H1 (cell line): Measurements from ENCODE around the gene LCA5L. TPM values are rescaled to one million over a fixed set of nuclear protein-coding genes. Genes with fewer than 3 reads are reported as not detected.
"Not testable (repeated sequence)": the region's sequence is repeated elsewhere in the genome, so short reads cannot be mapped to it uniquely, and the experiment has no call there.

ENCODE experiments used
- CTCF ChIA-PET: fragments of 300-600 bp; sonication (Branson Sonifier 250); formaldehyde crosslinking; loops from one replicate; lab custom pipeline; 2021; ENCODE audit not compliant: partially characterized antibody; lab: Charles Lee
- POLR2A ChIA-PET: fragments of 300-600 bp; sonication (Branson Sonifier 250); formaldehyde crosslinking; loops from one replicate; lab custom pipeline; 2021; ENCODE audit warnings: inconsistent platforms; ENCODE audit not compliant: partially characterized antibody; lab: Charles Lee
- DNase-seq, 2 experiments: peaks; one replicate each; pipeline versions ENCODE4 v3.0.0 to v3.0.0-alpha.2; 2010 to 2022; ENCODE audit warnings: low spot score in 2 of 2, low read depth in 1 of 2, mixed read lengths in 1 of 2
- FAIRE-seq: peaks from 2 replicates; lab custom pipeline; 2011; peaks lifted over from hg19 to GRCh38; lab: Jason Lieb, UNC
- H2AFZ ChIP-seq: 2 replicates; pipeline ENCODE4 v1.8.1; 2012; ENCODE audit warnings: low read length, inconsistent platforms
- H2AK5ac ChIP-seq: 2 replicates; pipeline ENCODE4 v1.6.1; 2013; ENCODE audit warnings: low read depth, low read length
- H2BK120ac ChIP-seq: replicated peaks from 2 replicates; pipeline ENCODE3; 2013; ENCODE audit warnings: low read depth, low read length, inconsistent platforms
- H2BK12ac ChIP-seq: 2 replicates; pipeline ENCODE4 v1.6.1; 2013; ENCODE audit warnings: low read depth, low read length
- H2BK15ac ChIP-seq: 2 replicates; pipeline ENCODE4 v1.6.1; 2013; ENCODE audit warnings: low read length
- H2BK20ac ChIP-seq: 2 replicates; pipeline ENCODE4 v1.6.1; 2013; ENCODE audit warnings: low read length
- H2BK5ac ChIP-seq: 2 replicates; pipeline ENCODE4 v1.6.1; 2013; ENCODE audit warnings: low read depth, low read length
- H3K14ac ChIP-seq: 2 replicates; pipeline ENCODE4 v1.6.1; 2013; ENCODE audit warnings: inconsistent platforms; ENCODE audit not compliant: insufficient read length
- H3K18ac ChIP-seq: 2 replicates; pipeline ENCODE4 v1.6.1; 2013; ENCODE audit warnings: low read length; ENCODE audit errors: extremely low read depth
- H3K23ac ChIP-seq: 2 replicates; pipeline ENCODE4 v1.6.1; 2013; ENCODE audit warnings: inconsistent platforms; ENCODE audit not compliant: insufficient read length
- H3K23me2 ChIP-seq: 2 replicates; pipeline ENCODE4 v1.6.1; 2013; ENCODE audit warnings: low read depth, low read length
- H3K27ac ChIP-seq: 2 replicates; pipeline ENCODE4 v1.6.1; 2011; ENCODE audit warnings: low read depth, low read length, inconsistent platforms
- H3K27me3 ChIP-seq, 4 experiments: replicated peaks in 1 of 4; 1 replicate in 1 of 4; 2 replicates in 3 of 4; pipeline versions ENCODE4 v1.6.1 to v1.8.1; 2011 to 2013; ENCODE audit warnings: low read length in 3 of 4, mild to moderate bottlenecking in 3 of 4, inconsistent platforms in 2 of 4, mixed read lengths in 2 of 4, moderate library complexity in 1 of 4; ENCODE audit not compliant: control insufficient read depth in 3 of 4, insufficient read depth in 3 of 4; ENCODE audit errors: extremely low read depth in 1 of 4
- H3K36me3 ChIP-seq, 4 experiments: 2 replicates each; pipeline versions ENCODE4 v1.6.1 to v1.8.1; 2011 to 2013; ENCODE audit warnings: mild to moderate bottlenecking in 4 of 4, low read length in 3 of 4, moderate library complexity in 2 of 4, control low read depth in 1 of 4, inconsistent platforms in 1 of 4; ENCODE audit not compliant: insufficient read depth in 4 of 4, control insufficient read depth in 2 of 4
- H3K4ac ChIP-seq: replicated peaks from 2 replicates; pipeline ENCODE3; 2013; ENCODE audit warnings: low read length, low read depth, mixed read lengths, inconsistent platforms; ENCODE audit not compliant: insufficient read length
- H3K4me1 ChIP-seq, 4 experiments: replicated peaks in 1 of 4; 1 replicate in 1 of 4; 2 replicates in 3 of 4; pipeline versions ENCODE4 v1.6.1 to v1.8.1; 2011 to 2013; ENCODE audit warnings: low read length in 3 of 4, inconsistent platforms in 2 of 4, mixed read lengths in 1 of 4; ENCODE audit not compliant: insufficient read depth in 4 of 4, control insufficient read depth in 3 of 4
- H3K4me2 ChIP-seq, 2 experiments: 2 replicates each; pipeline versions ENCODE4 v1.6.1 to v1.8.1; 2011 to 2013; ENCODE audit warnings: low read depth in 2 of 2, low read length in 2 of 2, control low read depth in 1 of 2, inconsistent platforms in 1 of 2, mild to moderate bottlenecking in 1 of 2; ENCODE audit not compliant: insufficient read depth in 1 of 2
- H3K4me3 ChIP-seq, 4 experiments: fragments of 200-600, 300-600 bp in 1 of 4; sonication (generic), shearing (Covaris generic), sonication (Bioruptor Twin) in 1 of 4; 2 replicates each; pipeline versions ENCODE4 v1.5.1 to v1.8.1; 2011 to 2016; ENCODE audit warnings: low read length in 4 of 4, low read depth in 3 of 4, control low read depth in 2 of 4, inconsistent platforms in 2 of 4, mild to moderate bottlenecking in 2 of 4, mixed read lengths in 1 of 4, moderate library complexity in 1 of 4; ENCODE audit not compliant: insufficient read depth in 2 of 4; ENCODE audit errors: extremely low read depth in 1 of 4
- H3K56ac ChIP-seq: replicated peaks from 2 replicates; pipeline ENCODE3; 2013; ENCODE audit warnings: low read depth, mild to moderate bottlenecking, mixed read lengths, low read length, inconsistent platforms; ENCODE audit not compliant: insufficient read length
- H3K79me1 ChIP-seq: 2 replicates; pipeline ENCODE4 v1.6.1; 2013; ENCODE audit warnings: low read depth, low read length, control low read depth
- H3K79me2 ChIP-seq, 2 experiments: 2 replicates each; pipeline versions ENCODE4 v1.6.1 to v1.8.1; 2012 to 2013; ENCODE audit warnings: low read length in 2 of 2, mild to moderate bottlenecking in 2 of 2, inconsistent platforms in 1 of 2; ENCODE audit not compliant: insufficient read depth in 2 of 2, control insufficient read depth in 1 of 2
- H3K9ac ChIP-seq, 4 experiments: replicated peaks in 1 of 4; 1 replicate in 1 of 4; 2 replicates in 3 of 4; pipeline versions ENCODE4 v1.6.1 to v1.8.1; 2011 to 2013; ENCODE audit warnings: low read depth in 3 of 4, low read length in 3 of 4, control low read depth in 2 of 4, mild to moderate bottlenecking in 2 of 4, moderate library complexity in 2 of 4, inconsistent platforms in 1 of 4; ENCODE audit errors: extremely low read depth in 1 of 4
- H3K9me3 ChIP-seq, 2 experiments: 2 replicates each; pipeline versions ENCODE4 v1.6.1 to v1.8.1; 2012 to 2013; ENCODE audit warnings: mild to moderate bottlenecking in 2 of 2, moderate library complexity in 2 of 2, control low read depth in 1 of 2, inconsistent platforms in 1 of 2, low read depth in 1 of 2, low read length in 1 of 2, mixed read lengths in 1 of 2; ENCODE audit not compliant: insufficient read depth in 2 of 2
- H4K20me1 ChIP-seq, 2 experiments: replicated peaks in 1 of 2; 2 replicates each; pipeline versions ENCODE3 to v1.8.1; 2011 to 2013; ENCODE audit warnings: inconsistent platforms in 2 of 2, low read length in 2 of 2, mild to moderate bottlenecking in 1 of 2; ENCODE audit not compliant: insufficient read depth in 2 of 2, control insufficient read depth in 1 of 2
- H4K5ac ChIP-seq: 2 replicates; pipeline ENCODE4 v1.6.1; 2013; ENCODE audit warnings: low read length, low read depth, mixed read lengths, inconsistent platforms; ENCODE audit not compliant: insufficient read length
- H4K8ac ChIP-seq: 2 replicates; pipeline ENCODE4 v1.8.0; 2013; ENCODE audit warnings: mild to moderate bottlenecking, moderate library complexity, low read length, inconsistent platforms; ENCODE audit not compliant: insufficient read depth; ENCODE audit errors: extremely low read depth
- H4K91ac ChIP-seq: replicated peaks from 2 replicates; pipeline ENCODE3; 2013; ENCODE audit warnings: low read length, mixed read lengths, inconsistent platforms; ENCODE audit not compliant: insufficient read length
- WGBS, 2 experiments: shearing (Covaris generic) in 1 of 2; methylation state at CpG; one replicate each; pipeline versions ENCODE4 v1.1.6 to v1.1.7; 2013 to 2015; ENCODE audit warnings: low lambda C conversion rate in 2 of 2, mixed read lengths in 2 of 2, inconsistent platforms in 1 of 2, low coverage in 1 of 2, missing lambda C conversion rate in 1 of 2; ENCODE audit not compliant: insufficient replicate concordance in 2 of 2, insufficient coverage in 1 of 2, insufficient read length in 1 of 2; ENCODE audit errors: extremely low coverage in 1 of 2, missing lambda C conversion rate in 1 of 2; 5-methylcytosine and 5-hydroxymethylcytosine counted together
- polyA plus RNA-seq, 7 experiments: library from polyadenylated mRNA; depleted of rRNA in 3 of 7; stranded (reverse) in 5 of 7; unstranded in 2 of 7; fragments of >200 nt in 5 of 7; fragments of 200-250 nt in 2 of 7; gene quantifications; 1 replicate in 5 of 7; 2 replicates in 1 of 7; 4 replicates in 1 of 7; pipeline versions ENCODE4 v1.2.1 to v1.2.3, GENCODE V29; 2011 to 2013; ENCODE audit warnings: missing spikeins in 2 of 7, mixed read lengths in 2 of 7
- total RNA-seq: library from RNA; stranded (reverse); fragmentation: NEBNext Ultra II Directional; extraction: Animal tissue kit (Norgen Biotek cat#: 25700); gene quantifications from 2 replicates; pipeline ENCODE4 v1.2.1, GENCODE V29; 2021

LCA5L gene
- total and polyA plus RNA-seq, 2 of the 8 experiments (the other 6 are each of a cell fraction or from before 2014, with no cell fraction given): 0.11 to 0.84 TPM

- WGBS, 2 experiments: 96% methylated on average over 5 of the region's 5 CpGs; no CpG with 5 or more reads in 1 of the 2 experiments
- not testable (repeated sequence) for H3K4me1 ChIP-seq, H3K79me2 ChIP-seq, H2BK15ac ChIP-seq, H2AFZ ChIP-seq, H3K56ac ChIP-seq, H3K27me3 ChIP-seq, H4K8ac ChIP-seq, H2BK20ac ChIP-seq, H2BK5ac ChIP-seq, H3K4me3 ChIP-seq, H3K14ac ChIP-seq, DNase-seq, H3K27ac ChIP-seq, H2BK120ac ChIP-seq, H3K4me2 ChIP-seq, FAIRE-seq, H3K9ac ChIP-seq, H4K91ac ChIP-seq, H3K79me1 ChIP-seq, H3K4ac ChIP-seq, H3K23me2 ChIP-seq, H3K18ac ChIP-seq, H3K36me3 ChIP-seq, H3K9me3 ChIP-seq, H4K5ac ChIP-seq, H4K20me1 ChIP-seq, H3K23ac ChIP-seq, H2BK12ac ChIP-seq, H2AK5ac ChIP-seq
- CTCF ChIA-PET: interaction anchor here (1.0 to 1.8 kb wide), 4 partner anchors 21 to 28 kb away, joined by 3 to 5 read pairs (median 4); no protein-coding TSS in a partner anchor
- POLR2A ChIA-PET: interaction anchor here (1.2 kb wide), 1 partner anchor 19 kb away, joined by 4 read pairs; no protein-coding TSS in a partner anchor
These were observed 26.4 kb downstream of the LCA5L start for GRCh38 chr21:39419204-39419603.
